HEK293 (cell line): ENCODE data around the gene MDN1.

Experiments used
- CTCF ChIA-PET: fragments of 350-600 bp; formaldehyde crosslinking; extraction: SDS; loops from one replicate; lab custom pipeline; 2021; ENCODE audit warnings: antibody characterized with exemption; lab: Yijun Ruan, JAX
- POLR2A ChIA-PET: fragments of 300-600 bp; formaldehyde crosslinking; extraction: SDS; loops from one replicate; lab custom pipeline; 2020; ENCODE audit warnings: antibody characterized with exemption, inconsistent platforms; lab: Yijun Ruan, JAX
- H3K27ac ChIP-seq: fragments of 200-500 bp; sonication (Bioruptor generic); 2 replicates; pipeline ENCODE4 v1.5.1; 2014; ENCODE audit warnings: low read depth, low read length, control low read depth, inconsistent platforms; ENCODE audit errors: extremely low read depth
- H3K36me3 ChIP-seq, 2 experiments: fragments of 200-500 bp in 1 of 2; sonication (Bioruptor generic) in 1 of 2; 1 replicate in 1 of 2; 2 replicates in 1 of 2; pipeline ENCODE4 v1.5.1; 2014 to 2017; ENCODE audit warnings: inconsistent platforms in 2 of 2, low read length in 2 of 2; ENCODE audit not compliant: control insufficient read depth in 2 of 2, insufficient read depth in 1 of 2
- H3K4me1 ChIP-seq: fragments of 200-500 bp; sonication (Bioruptor generic); 2 replicates; pipeline ENCODE4 v1.5.1; 2014; ENCODE audit warnings: mild to moderate bottlenecking, low read length, inconsistent platforms; ENCODE audit not compliant: control insufficient read depth, insufficient read depth
- H3K4me3 ChIP-seq: 2 replicates; pipeline ENCODE4 v1.5.1; 2011; ENCODE audit warnings: low read depth, mild to moderate bottlenecking, control low read depth, low read length, moderate library complexity
- H3K9me3 ChIP-seq: fragments of 200-500 bp; sonication (Bioruptor generic); 2 replicates; pipeline ENCODE4 v1.5.1; 2014; ENCODE audit warnings: low read depth, low read length, inconsistent platforms; ENCODE audit not compliant: control insufficient read depth, insufficient read depth
- ZNF112 ChIP-seq: fragments of 450-650 bp; formaldehyde crosslinking; IDR thresholded peaks from 2 replicates; pipeline ENCODE4 v1.5.0; 2017; ENCODE audit warnings: missing biosample characterization, missing genetic modification characterization
- ZNF223 ChIP-seq: fragments of 450-650 bp; formaldehyde crosslinking; IDR thresholded peaks from 2 replicates; pipeline ENCODE4 v1.5.1; 2016; ENCODE audit warnings: missing biosample characterization, missing genetic modification characterization
- ZNF23 ChIP-seq: fragments of 450-650 bp; formaldehyde crosslinking; IDR thresholded peaks from 2 replicates; pipeline ENCODE4 v1.5.1; 2016; ENCODE audit warnings: missing biosample characterization, missing genetic modification characterization, borderline replicate concordance
- ZNF248 ChIP-seq: fragments of 450-650 bp; formaldehyde crosslinking; IDR thresholded peaks from 2 replicates; pipeline ENCODE4 v1.5.1; 2017; ENCODE audit warnings: missing biosample characterization, missing genetic modification characterization
- ZNF354C ChIP-seq: fragments of 450-650 bp; formaldehyde crosslinking; IDR thresholded peaks from 2 replicates; pipeline ENCODE4 v1.5.1; 2016; ENCODE audit warnings: missing biosample characterization, missing genetic modification characterization, low read depth, borderline replicate concordance
- ZNF423 ChIP-seq: fragments of 450-650 bp; formaldehyde crosslinking; IDR thresholded peaks from 2 replicates; pipeline ENCODE4 v1.5.1; 2016; ENCODE audit warnings: missing biosample characterization, missing genetic modification characterization
- ZNF530 ChIP-seq: fragments of 450-650 bp; formaldehyde crosslinking; IDR thresholded peaks from 2 replicates; pipeline ENCODE4 v1.5.1; 2016; ENCODE audit warnings: low read depth, missing biosample characterization, missing genetic modification characterization
- ZNF560 ChIP-seq: fragments of 450-650 bp; formaldehyde crosslinking; IDR thresholded peaks from 2 replicates; pipeline ENCODE4 v1.5.1; 2017; ENCODE audit warnings: missing biosample characterization, missing genetic modification characterization, borderline replicate concordance
- ZNF600 ChIP-seq: fragments of 450-650 bp; formaldehyde crosslinking; IDR thresholded peaks from 2 replicates; pipeline ENCODE4 v1.5.1; 2016; ENCODE audit warnings: missing biosample characterization, missing genetic modification characterization
- ZNF660 ChIP-seq: fragments of 450-650 bp; IDR thresholded peaks from 2 replicates; pipeline ENCODE4 v1.5.1; 2018; ENCODE audit warnings: missing biosample characterization, mild to moderate bottlenecking, missing genetic modification characterization
- ZNF670 ChIP-seq: fragments of 450-650 bp; formaldehyde crosslinking; IDR thresholded peaks from 2 replicates; pipeline ENCODE4 v1.5.1; 2016; ENCODE audit warnings: missing biosample characterization, missing genetic modification characterization, low read depth
- ZNF768 ChIP-seq: fragments of 450-650 bp; formaldehyde crosslinking; IDR thresholded peaks from 2 replicates; pipeline ENCODE4 v1.5.1; 2018; ENCODE audit warnings: missing biosample characterization, mild to moderate bottlenecking, missing genetic modification characterization
- ZNF776 ChIP-seq: fragments of 450-650 bp; formaldehyde crosslinking; IDR thresholded peaks from 2 replicates; pipeline ENCODE4 v1.5.0; 2017; ENCODE audit warnings: missing biosample characterization, missing genetic modification characterization, borderline replicate concordance
- ZNF792 ChIP-seq: fragments of 450-650 bp; formaldehyde crosslinking; IDR thresholded peaks from 2 replicates; pipeline ENCODE4 v1.5.1; 2016; ENCODE audit warnings: missing biosample characterization, missing genetic modification characterization
- TF ChIP-seq, protein P1 (sequence below): fragments of 450-650 bp; formaldehyde crosslinking; IDR thresholded peaks from 2 replicates; pipeline ENCODE4 v1.5.1; 2016; ENCODE audit warnings: missing biosample characterization, missing genetic modification characterization
- TF ChIP-seq, protein P2 (sequence below): fragments of 450-650 bp; formaldehyde crosslinking; IDR thresholded peaks from 2 replicates; pipeline ENCODE4 v1.5.1; 2016; ENCODE audit warnings: missing biosample characterization, missing genetic modification characterization
- TF ChIP-seq, protein P3 (sequence below): fragments of 450-650 bp; formaldehyde crosslinking; IDR thresholded peaks from 2 replicates; pipeline ENCODE4 v1.5.1; 2016; ENCODE audit warnings: missing biosample characterization, missing genetic modification characterization
- TF ChIP-seq, protein P4 (sequence below): fragments of 450-650 bp; formaldehyde crosslinking; IDR thresholded peaks from 2 replicates; pipeline ENCODE4 v1.5.0; 2017; ENCODE audit warnings: missing biosample characterization, missing genetic modification characterization, borderline replicate concordance
- TF ChIP-seq, protein P5 (sequence below): fragments of 450-650 bp; formaldehyde crosslinking; IDR thresholded peaks from 2 replicates; pipeline ENCODE4 v1.5.1; 2017; ENCODE audit warnings: missing biosample characterization, missing genetic modification characterization
- TF ChIP-seq, protein P6 (sequence below): fragments of 450-650 bp; formaldehyde crosslinking; IDR thresholded peaks from 2 replicates; pipeline ENCODE4 v1.5.1; 2017; ENCODE audit warnings: missing biosample characterization, missing genetic modification characterization

Gene MDN1

DNA sequence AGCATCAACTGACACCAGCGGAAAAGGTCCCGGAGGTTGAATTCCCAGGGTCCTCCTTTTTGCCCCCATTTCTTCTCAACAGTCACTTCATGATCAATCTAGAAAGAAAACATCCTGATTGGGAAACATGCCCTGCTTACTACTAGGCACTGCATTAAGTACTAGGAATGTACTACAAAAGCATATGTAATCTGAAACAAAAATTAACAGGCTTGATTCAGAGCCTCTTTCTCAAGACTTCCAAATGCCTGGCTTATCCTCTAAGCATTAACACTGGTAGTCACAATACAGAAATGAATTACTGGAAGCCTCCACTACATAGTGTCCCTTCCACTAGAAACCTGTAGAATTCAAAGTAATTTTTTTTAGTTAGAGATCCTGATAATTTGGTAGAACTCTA is 96.5 kb downstream of the MDN1 start:
- TF ChIP-seq ZNF23 (tag by site-specific recombination) (no peak), ZNF223 (no peak), ZNF670 (tag by site-specific recombination) (no peak), ZNF248 (tag by site-specific recombination) (no peak), ZNF792 (tag by site-specific recombination) (no peak), ZNF423 (no peak), ZNF112 (tag by site-specific recombination) (no peak), ZNF768 (tag by site-specific recombination) (no peak), ZNF354C (tag by site-specific recombination) (no peak), ZNF560 (tag by site-specific recombination) (no peak), ZNF660 (tag by site-specific recombination) (no peak), ZNF530 (tag by site-specific recombination) (no peak), ZNF600 (no peak), ZNF776 (no peak)
- TF ChIP-seq, protein P1, sequence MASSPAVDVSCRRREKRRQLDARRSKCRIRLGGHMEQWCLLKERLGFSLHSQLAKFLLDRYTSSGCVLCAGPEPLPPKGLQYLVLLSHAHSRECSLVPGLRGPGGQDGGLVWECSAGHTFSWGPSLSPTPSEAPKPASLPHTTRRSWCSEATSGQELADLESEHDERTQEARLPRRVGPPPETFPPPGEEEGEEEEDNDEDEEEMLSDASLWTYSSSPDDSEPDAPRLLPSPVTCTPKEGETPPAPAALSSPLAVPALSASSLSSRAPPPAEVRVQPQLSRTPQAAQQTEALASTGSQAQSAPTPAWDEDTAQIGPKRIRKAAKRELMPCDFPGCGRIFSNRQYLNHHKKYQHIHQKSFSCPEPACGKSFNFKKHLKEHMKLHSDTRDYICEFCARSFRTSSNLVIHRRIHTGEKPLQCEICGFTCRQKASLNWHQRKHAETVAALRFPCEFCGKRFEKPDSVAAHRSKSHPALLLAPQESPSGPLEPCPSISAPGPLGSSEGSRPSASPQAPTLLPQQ (tag by site-specific recombination), result no peak
- TF ChIP-seq, protein P2, sequence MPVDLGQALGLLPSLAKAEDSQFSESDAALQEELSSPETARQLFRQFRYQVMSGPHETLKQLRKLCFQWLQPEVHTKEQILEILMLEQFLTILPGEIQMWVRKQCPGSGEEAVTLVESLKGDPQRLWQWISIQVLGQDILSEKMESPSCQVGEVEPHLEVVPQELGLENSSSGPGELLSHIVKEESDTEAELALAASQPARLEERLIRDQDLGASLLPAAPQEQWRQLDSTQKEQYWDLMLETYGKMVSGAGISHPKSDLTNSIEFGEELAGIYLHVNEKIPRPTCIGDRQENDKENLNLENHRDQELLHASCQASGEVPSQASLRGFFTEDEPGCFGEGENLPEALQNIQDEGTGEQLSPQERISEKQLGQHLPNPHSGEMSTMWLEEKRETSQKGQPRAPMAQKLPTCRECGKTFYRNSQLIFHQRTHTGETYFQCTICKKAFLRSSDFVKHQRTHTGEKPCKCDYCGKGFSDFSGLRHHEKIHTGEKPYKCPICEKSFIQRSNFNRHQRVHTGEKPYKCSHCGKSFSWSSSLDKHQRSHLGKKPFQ (tag by site-specific recombination), result no peak
- TF ChIP-seq, protein P3, sequence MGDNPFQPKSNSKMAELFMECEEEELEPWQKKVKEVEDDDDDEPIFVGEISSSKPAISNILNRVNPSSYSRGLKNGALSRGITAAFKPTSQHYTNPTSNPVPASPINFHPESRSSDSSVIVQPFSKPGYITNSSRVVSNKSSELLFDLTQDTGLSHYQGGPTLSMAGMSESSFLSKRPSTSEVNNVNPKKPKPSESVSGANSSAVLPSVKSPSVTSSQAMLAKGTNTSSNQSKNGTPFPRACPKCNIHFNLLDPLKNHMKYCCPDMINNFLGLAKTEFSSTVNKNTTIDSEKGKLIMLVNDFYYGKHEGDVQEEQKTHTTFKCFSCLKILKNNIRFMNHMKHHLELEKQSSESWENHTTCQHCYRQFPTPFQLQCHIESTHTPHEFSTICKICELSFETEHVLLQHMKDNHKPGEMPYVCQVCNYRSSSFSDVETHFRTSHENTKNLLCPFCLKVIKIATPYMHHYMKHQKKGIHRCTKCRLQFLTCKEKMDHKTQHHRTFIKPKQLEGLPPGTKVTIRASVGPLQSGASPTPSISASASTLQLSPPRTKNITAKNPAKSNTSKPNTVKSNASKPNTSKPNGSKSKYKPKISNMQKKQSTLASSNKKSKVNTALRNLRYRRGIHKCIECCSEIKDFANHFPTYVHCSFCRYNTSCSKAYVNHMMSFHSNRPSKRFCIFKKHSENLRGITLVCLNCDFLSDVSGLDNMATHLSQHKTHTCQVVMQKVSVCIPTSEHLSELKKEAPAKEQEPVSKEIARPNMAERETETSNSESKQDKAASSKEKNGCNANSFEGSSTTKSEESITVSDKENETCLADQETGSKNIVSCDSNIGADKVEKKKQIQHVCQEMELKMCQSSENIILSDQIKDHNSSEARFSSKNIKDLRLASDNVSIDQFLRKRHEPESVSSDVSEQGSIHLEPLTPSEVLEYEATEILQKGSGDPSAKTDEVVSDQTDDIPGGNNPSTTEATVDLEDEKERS, result no peak
- TF ChIP-seq, protein P4, sequence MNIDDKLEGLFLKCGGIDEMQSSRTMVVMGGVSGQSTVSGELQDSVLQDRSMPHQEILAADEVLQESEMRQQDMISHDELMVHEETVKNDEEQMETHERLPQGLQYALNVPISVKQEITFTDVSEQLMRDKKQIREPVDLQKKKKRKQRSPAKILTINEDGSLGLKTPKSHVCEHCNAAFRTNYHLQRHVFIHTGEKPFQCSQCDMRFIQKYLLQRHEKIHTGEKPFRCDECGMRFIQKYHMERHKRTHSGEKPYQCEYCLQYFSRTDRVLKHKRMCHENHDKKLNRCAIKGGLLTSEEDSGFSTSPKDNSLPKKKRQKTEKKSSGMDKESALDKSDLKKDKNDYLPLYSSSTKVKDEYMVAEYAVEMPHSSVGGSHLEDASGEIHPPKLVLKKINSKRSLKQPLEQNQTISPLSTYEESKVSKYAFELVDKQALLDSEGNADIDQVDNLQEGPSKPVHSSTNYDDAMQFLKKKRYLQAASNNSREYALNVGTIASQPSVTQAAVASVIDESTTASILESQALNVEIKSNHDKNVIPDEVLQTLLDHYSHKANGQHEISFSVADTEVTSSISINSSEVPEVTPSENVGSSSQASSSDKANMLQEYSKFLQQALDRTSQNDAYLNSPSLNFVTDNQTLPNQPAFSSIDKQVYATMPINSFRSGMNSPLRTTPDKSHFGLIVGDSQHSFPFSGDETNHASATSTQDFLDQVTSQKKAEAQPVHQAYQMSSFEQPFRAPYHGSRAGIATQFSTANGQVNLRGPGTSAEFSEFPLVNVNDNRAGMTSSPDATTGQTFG (tag by site-specific recombination), result no peak
- TF ChIP-seq, protein P5, sequence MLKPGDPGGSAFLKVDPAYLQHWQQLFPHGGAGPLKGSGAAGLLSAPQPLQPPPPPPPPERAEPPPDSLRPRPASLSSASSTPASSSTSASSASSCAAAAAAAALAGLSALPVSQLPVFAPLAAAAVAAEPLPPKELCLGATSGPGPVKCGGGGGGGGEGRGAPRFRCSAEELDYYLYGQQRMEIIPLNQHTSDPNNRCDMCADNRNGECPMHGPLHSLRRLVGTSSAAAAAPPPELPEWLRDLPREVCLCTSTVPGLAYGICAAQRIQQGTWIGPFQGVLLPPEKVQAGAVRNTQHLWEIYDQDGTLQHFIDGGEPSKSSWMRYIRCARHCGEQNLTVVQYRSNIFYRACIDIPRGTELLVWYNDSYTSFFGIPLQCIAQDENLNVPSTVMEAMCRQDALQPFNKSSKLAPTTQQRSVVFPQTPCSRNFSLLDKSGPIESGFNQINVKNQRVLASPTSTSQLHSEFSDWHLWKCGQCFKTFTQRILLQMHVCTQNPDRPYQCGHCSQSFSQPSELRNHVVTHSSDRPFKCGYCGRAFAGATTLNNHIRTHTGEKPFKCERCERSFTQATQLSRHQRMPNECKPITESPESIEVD, result no peak
- TF ChIP-seq, protein P6, sequence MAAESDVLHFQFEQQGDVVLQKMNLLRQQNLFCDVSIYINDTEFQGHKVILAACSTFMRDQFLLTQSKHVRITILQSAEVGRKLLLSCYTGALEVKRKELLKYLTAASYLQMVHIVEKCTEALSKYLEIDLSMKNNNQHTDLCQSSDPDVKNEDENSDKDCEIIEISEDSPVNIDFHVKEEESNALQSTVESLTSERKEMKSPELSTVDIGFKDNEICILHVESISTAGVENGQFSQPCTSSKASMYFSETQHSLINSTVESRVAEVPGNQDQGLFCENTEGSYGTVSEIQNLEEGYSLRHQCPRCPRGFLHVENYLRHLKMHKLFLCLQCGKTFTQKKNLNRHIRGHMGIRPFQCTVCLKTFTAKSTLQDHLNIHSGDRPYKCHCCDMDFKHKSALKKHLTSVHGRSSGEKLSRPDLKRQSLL (tag by site-specific recombination), result no peak
- Histone ChIP-seq H3K4me1 (no peaks in the 10 kb centered on the region), H3K27ac (no peak overlapping the region), H3K4me3 (no peak overlapping the region), H3K36me3 (peaks cover 49 to 83% of the 10 kb centered on the region in 2 experiments), H3K9me3 (no peaks in the 10 kb centered on the region)
- ChIA-PET CTCF (no interaction called here), POLR2A (no interaction called here)
